ENCODE measurements around the gene CIRBP.

The CIRBP gene

GRCh38 chr19:1257475-1258162 lies 11.5 kb upstream of the CIRBP start:
- DNase-seq = no peak

DNA sequence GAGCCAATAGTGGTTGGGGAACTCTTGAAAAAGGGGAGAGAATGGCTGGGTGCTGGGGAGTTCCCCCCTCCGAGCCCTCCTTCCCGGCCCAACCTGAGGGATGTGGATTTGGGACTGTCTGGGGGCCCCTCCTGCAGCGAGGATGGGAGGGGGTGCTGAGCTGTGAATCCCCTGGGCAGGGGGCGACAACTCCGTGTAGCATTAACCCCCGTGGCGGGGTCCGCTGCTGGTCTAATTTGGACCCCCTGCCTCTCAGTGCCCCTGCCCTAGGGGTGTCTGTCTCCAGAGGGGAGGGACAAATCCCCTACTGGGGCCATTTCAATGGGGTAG lies 11.0 kb upstream of the CIRBP start:
- DNase-seq = no peak

- DNase-seq = no peak
Observed at GRCh38 chr19:1258707-1259205, 10.4 kb upstream of the CIRBP start.

GRCh38 chr19:1259206-1259875 lies 9.8 kb upstream of the CIRBP start:
- no peak for DNase-seq

DNA sequence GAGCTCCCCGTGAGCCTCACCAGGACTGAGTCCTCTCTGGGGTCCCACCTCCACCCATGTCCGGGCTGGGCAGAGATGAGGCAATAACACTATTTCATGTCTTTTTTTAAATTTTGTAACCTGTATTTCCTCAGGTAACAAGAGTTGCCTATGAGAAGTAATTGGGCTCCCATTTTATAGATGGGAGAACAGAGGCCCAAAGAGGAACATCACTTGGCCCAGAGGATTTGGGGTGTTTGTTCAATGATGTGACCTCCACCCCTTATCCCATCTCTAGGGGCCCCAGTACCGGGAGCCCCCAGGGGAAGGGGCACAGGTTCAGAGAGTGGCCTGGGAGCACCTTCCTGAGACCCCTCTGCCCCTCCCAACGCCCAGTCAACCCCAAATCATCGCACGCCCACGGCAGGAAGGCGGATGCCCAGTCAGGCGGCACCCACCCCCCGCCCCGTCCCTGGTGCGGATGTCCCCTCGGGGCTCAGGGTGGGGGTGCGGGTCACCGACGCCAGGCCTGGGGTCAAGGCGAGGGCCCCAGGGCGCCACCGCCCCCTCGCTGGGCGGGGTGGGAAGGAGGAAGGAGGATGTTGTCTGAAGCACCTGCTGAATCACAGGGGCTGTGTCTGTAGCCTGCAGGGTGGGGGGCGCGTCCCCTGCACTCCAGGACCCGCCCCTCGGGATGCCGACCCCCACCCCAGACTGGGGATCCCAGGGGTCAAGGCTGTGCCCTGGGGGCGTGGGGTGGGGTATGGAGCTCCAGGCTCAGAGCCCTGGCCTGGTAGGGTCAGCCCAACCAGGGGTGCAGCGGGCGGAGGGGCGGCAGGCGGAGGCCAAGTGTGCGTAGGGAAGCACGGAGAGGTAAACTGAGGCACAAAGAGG lies 9.0 kb upstream of the CIRBP start:
- no peak for DNase-seq

DNA sequence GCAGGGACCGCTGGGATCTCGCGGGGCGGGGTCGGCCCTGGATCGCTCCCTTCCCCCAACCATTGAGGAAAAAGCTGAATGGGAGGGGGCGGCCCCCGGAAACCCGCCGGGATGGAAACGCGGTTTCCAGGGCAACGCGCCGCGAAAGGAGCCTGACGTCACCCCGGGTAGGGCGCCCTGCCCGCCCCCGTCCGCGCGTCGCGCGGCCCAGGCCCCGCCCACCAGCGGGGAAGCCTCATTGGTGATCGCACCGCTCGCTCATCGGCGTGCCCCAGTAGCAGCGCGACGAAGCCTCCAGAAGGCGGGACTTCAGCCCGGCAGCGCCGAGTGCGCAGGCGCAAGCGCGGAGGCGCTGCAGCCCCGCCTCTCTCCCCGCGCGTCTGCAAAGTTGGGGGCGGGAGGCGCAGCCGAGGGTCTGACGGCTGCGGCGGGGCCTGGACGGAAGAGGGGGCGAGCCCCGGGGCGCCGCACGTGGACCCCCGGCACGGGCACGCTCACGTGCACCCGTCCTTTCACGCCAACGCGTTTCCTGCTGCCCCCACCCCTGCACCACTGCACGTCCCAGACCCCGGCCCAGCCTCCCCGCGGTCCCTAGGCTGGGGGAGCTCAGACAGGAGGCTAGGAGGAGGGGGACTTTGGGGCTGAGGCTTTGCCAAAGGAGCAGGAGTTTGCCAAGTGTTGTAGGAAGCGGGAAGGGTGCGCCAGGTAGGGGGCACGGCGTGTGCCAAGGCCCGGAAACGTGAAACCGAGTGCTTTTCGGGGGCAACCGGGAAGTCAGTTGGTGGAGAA lies 8.2 kb upstream of the CIRBP start:
- DNase-seq = peak; percentile 67

GRCh38 chr19:1261538-1261797 lies 7.7 kb upstream of the CIRBP start:
- no peak for DNase-seq

GRCh38 chr19:1261798-1262622 lies 7.1 kb upstream of the CIRBP start:
- DNase-seq = no peak

- no peak for DNase-seq
Observed at GRCh38 chr19:1262623-1263123, 6.5 kb upstream of the CIRBP start.

GRCh38 chr19:1263188-1263587 lies 5.9 kb upstream of the CIRBP start:
- DNase-seq = no peak

DNA sequence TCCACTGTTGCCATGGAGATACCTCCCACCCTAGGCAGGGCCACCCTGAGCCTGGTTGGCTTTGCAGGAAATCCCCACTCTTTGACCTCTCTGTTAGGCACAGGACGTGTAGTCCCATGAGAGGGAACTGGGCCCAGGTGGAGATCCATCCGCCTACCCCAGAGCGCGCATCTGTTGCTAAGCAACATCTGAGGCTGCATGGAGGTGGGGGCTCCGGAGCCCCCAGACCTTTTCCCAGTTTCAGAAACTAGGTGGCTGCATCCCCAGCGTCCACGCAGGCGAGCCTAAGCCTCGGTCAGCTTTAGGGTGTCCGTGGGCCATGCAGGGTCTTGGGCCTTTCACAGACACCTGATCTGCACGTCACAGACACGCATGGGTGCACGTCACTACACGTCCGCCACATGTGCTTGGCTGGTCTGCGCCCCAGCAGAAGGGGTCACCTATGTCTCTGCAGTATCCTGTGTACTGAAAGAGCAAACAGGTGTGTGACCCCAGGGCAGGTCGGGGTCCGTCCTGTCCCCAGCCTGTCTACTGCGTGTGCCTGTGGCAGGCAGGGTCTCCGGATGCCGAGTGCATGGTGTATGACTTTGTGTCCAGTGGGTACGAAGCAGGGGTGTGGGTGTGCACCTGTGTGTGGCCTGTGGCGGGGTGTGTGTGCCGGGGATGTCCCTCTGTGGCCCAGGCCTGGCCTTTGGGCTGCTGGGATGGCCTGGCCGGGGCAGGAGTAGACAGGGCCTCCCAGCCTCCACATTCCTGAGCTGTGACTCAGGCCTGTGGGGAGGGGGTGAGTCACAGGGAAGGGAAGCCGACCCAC lies 4.1 kb upstream of the CIRBP start:
- DNase-seq = no peak

- DNase-seq = no peak
Observed at GRCh38 chr19:1265615-1266128, 3.5 kb upstream of the CIRBP start.

DNA sequence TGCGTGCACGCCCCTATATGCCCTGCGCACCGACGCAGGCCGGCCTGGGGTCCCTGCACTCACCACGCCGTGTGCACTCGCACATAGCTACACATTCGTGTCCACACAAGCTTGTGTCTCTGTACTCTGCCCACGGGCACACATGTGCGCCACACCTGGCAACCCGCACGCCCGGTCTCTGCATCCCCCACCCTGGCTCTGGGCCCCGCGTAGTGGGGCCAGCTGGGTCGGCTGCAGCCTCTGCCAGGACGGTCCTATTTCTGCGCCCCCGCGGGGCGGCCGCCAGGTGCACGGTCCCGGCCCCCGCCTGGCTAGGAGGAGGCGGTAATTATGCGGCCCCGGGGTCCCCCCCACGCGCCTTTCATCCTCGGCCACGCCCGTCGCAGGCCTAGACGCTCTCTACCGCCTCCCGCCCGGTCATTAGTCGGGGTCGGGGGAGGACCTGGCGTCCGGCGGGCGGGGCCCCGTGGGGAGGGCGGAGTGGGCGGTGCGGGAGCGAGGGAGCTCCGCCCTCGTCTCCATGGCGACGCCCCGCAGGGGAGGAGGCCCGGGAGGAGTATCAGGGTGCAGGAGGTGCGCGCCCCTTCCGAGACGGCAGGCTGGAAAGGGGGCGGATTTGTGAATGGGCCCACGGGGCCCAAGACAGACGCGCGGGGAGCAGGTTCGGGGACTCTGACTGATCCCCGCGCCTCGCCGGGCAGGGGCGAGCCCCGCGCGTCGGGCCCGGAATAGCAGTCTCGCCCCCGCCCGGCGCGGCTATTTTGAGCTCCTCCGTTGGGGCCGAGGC lies 2.8 kb upstream of the CIRBP start:
- no peak for DNase-seq

GRCh38 chr19:1266916-1267476 lies 2.1 kb upstream of the CIRBP start:
- DNase-seq = no peak

GRCh38 chr19:1267477-1268225 lies 1.5 kb upstream of the CIRBP start:
- DNase-seq = no peak

GRCh38 chr19:1268226-1269064 lies 687 bp upstream of the CIRBP start:
- no peak for DNase-seq

GRCh38 chr19:1269478-1270212 lies 513 bp downstream of the CIRBP start:
- no peak for DNase-seq

Data from NCI-H510A (cell line).